ENCODE measurements around the gene TBK1. TPM values are rescaled to one million over a fixed set of nuclear protein-coding genes. Genes with fewer than 3 reads are reported as not detected.

The TBK1 gene
- total RNA-seq, 1 donor from 2014 or later = 15.0 TPM

GRCh38 chr12:64450711-64451486 lies 1.0 kb upstream of the TBK1 start:
- no peak for TF ChIP-seq CTCF (IDR thresholded peaks at IDR 0.05)
- Mint-ChIP-seq H3K27me3 (ENCODE audit: low read depth) (no peaks in the 10 kb centered on the region), H3K4me3 (ENCODE audit: unreplicated experiment) (peak overlapping the region; percentile 87), H3K36me3 (ENCODE audit: low read depth) (peaks cover 17% of the 10 kb centered on the region), H3K4me1 (ENCODE audit: low read depth) (peaks cover 33% of the 10 kb centered on the region), H3K27ac (ENCODE audit: unreplicated experiment) (peak overlapping the region; percentile 95), H3K9me3 (ENCODE audit: low read depth) (no peaks in the 10 kb centered on the region)
- DNase-seq (ENCODE audit: low spot score) = no peak

- H3K36me3 Mint-ChIP-seq (ENCODE audit: low read depth) = peaks cover 8% of the 10 kb centered on the region
- no peak for DNase-seq (ENCODE audit: low spot score)
- H3K4me1 Mint-ChIP-seq (ENCODE audit: low read depth) = peaks cover 33% of the 10 kb centered on the region
- H3K27me3 Mint-ChIP-seq (ENCODE audit: low read depth) = no peaks in the 10 kb centered on the region
- H3K9me3 Mint-ChIP-seq (ENCODE audit: low read depth) = no peaks in the 10 kb centered on the region
- TF ChIP-seq CTCF (IDR thresholded peaks at IDR 0.05) = no peak
- peak overlapping the region; percentile 99 for H3K27ac Mint-ChIP-seq (ENCODE audit: unreplicated experiment)
- peak overlapping the region; percentile 87 for H3K4me3 Mint-ChIP-seq (ENCODE audit: unreplicated experiment)
Measured at GRCh38 chr12:64452559-64453329, 824 bp downstream of the TBK1 start.

GRCh38 chr12:64455506-64455905 lies 3.6 kb downstream of the TBK1 start:
- H3K36me3 Mint-ChIP-seq (ENCODE audit: low read depth) = peaks cover 3% of the 10 kb centered on the region
- peaks cover 41% of the 10 kb centered on the region for H3K4me1 Mint-ChIP-seq (ENCODE audit: low read depth)
- no peak overlapping the region for H3K4me3 Mint-ChIP-seq (ENCODE audit: unreplicated experiment)
- H3K27ac Mint-ChIP-seq (ENCODE audit: unreplicated experiment) = no peak overlapping the region
- DNase-seq (ENCODE audit: low spot score) = no peak
- no peak for TF ChIP-seq CTCF (IDR thresholded peaks at IDR 0.05)
- H3K27me3 Mint-ChIP-seq (ENCODE audit: low read depth) = no peaks in the 10 kb centered on the region
- H3K9me3 Mint-ChIP-seq (ENCODE audit: low read depth) = no peaks in the 10 kb centered on the region

- peaks cover 5% of the 10 kb centered on the region for H3K36me3 Mint-ChIP-seq (ENCODE audit: low read depth)
- DNase-seq (ENCODE audit: low spot score) = no peak
- H3K27me3 Mint-ChIP-seq (ENCODE audit: low read depth) = no peaks in the 10 kb centered on the region
- peaks cover 37% of the 10 kb centered on the region for H3K4me1 Mint-ChIP-seq (ENCODE audit: low read depth)
- H3K4me3 Mint-ChIP-seq (ENCODE audit: unreplicated experiment) = no peak overlapping the region
- TF ChIP-seq CTCF (IDR thresholded peaks at IDR 0.05) = no peak
- H3K9me3 Mint-ChIP-seq (ENCODE audit: low read depth) = no peaks in the 10 kb centered on the region
- no peak overlapping the region for H3K27ac Mint-ChIP-seq (ENCODE audit: unreplicated experiment)
Measured at GRCh38 chr12:64456119-64456518, 4.2 kb downstream of the TBK1 start.

GRCh38 chr12:64457032-64457431 lies 5.1 kb downstream of the TBK1 start:
- DNase-seq (ENCODE audit: low spot score) = no peak
- Mint-ChIP-seq H3K27me3 (ENCODE audit: low read depth) (no peaks in the 10 kb centered on the region), H3K27ac (ENCODE audit: unreplicated experiment) (no peak overlapping the region), H3K4me3 (ENCODE audit: unreplicated experiment) (no peak overlapping the region), H3K9me3 (ENCODE audit: low read depth) (no peaks in the 10 kb centered on the region), H3K36me3 (ENCODE audit: low read depth) (peaks cover 5% of the 10 kb centered on the region), H3K4me1 (ENCODE audit: low read depth) (peaks cover 38% of the 10 kb centered on the region)
- no peak for TF ChIP-seq CTCF (IDR thresholded peaks at IDR 0.05)

All from chondrocyte (in vitro differentiated cells).